ENCODE measurements around the gene MIA.
"Not testable (repeated sequence)": the region's sequence is repeated elsewhere in the genome, so short reads cannot be mapped to it uniquely, and the experiment has no call there.

Gene MIA

DNA sequence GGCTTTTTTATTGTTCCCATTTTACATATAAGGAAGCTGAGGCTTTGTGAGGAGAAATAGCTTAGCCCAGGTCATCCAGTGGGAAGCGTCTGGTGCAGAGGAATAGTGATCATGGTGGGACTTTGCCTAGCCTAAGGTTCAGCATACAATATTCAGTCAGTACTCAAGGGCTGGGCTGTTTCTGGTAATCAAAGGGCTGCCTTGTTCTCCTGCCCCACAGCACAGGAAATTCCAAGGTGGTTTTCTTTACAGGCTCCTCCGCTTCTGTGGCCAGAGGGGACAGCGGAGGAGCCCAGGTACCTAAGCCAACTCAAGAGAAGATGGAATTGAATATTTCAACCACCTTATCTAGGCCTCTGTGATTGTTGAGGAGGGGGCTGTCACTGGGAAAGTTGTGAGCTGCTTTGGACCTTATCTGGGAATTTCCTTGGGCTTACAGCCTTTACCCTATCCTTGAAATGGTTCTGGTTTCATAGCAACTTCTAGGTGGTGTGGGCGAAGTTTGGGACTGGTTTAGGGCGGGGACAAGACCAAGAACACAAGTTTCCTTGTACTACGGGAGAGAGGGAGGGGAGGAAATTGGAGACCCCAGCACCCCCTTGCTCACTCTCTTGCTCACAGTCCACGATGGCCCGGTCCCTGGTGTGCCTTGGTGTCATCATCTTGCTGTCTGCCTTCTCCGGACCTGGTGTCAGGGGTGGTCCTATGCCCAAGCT lies at the start of gene MIA:
Gene MIA (plus strand): TSS at position 606 of the 716 bp plus-strand sequence. CDS start 22 bp downstream, at position 628.
- no peak for DNase-seq (ENCODE audit: low spot score)

DNA sequence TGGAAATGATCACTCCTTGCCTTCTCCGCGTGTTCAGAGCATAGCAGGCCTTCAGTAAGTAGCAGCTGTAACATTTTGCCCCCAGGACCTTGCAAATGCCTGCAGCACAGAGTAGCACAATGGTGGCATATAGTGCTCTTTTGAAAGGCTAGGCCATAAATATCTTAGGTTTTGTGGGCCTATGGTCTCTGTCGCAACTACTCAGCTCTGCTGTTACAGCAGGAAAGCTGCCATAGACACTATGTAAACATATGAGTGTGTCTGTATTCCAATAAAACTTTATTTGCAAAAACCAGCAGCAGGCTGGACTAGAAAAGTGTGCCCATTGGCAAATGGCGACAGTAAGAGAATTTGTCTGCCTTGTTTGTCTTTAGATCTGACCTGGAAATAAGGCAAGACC lies 49.0 kb upstream of the MIA start:
- DNase-seq (ENCODE audit: low spot score), result no peak

DNA sequence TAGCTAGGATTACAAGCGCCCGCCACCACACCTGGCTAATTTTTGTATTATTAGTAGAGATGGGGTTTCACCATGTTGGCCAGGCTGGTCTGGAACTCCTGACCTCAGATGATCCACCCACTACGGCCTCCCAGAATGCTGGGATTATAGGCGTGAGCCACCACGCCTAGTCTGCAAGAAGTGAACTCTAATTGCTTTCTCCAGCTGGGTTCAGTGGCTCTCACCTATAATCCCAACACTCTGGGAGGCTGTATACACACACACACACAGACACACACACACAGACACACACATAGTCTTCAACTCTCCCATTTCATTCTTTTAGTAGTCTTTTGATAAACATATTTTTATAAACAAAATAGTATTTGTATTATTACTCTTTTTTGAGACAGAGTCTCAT lies 45.3 kb upstream of the MIA start:
- DNase-seq (ENCODE audit: low spot score), result not testable (repeated sequence)

DNA sequence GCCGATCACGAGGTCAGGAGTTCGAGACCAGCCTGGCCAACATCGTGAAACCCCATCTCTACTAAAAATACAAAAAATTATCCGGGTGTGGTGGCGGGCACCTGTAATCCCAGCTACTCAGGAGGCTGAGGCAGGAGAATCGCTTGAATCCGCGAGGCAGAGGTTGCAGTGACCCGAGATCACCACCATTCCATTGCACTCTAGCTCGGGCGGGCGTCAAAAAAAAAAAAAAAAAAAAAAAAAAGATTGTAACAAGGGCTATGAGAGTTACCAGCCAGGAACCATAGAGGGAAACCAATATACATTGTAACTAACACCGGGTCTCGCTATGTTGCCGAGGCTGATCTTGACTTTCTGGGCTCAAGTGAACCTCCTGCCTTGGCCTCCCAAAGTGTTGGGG lies 43.0 kb upstream of the MIA start:
- not testable (repeated sequence) for DNase-seq (ENCODE audit: low spot score)

DNA sequence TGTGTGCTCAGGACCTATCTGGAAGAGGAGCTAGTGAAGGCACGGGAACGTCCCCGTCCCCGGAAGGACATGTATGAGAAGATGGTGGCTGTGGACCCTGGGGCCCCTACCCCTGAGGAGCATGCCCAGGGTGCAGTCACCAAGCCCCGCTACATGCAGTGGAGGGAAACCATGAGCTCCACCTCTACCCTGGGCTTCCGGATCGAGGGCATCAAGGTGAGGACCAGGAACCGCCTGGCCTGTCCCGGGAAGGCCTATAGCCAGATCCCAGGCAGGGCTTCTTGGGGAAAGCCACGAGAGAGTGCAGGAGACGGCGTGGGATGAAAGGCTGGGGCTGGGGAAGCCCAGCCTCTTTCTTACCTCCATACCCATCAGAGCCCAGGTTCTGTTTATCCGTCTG lies 42.2 kb upstream of the MIA start:
- no peak for DNase-seq (ENCODE audit: low spot score)

DNA sequence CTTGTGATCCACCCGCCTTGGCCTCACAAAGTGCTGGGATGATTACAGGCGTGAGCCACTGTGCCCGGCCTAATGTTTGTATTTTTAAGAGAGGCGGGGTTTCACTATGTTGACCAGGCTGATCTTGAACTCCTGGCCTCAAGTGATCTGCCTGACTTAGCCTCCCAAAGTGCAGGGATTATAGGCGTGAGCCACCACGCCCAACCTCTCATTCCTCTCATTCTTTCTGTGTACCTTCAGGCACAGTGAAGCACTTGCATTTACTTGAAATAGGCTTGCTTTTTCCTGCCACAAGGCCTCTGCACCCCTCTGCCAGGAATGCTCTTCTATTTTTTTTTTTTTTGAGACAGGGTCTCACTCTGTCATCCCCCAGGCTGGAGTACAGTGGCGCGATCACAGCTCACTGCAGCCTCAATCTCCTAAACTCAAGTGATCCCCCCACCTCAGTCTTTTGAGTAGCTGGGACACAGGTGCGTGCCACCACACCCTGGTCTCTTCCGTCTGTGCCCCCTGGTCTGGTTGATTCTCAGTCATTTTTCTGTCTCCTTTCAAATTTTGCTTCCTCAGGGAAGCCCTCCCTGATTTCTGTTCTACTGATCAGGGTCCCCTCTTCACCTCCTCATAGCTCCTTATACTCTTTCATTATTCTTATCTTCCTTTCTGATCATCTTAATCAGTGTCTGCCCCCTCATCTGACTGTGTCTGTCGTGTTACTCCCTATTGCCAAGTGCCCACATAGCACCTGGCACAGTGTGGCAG lies 40.1 kb upstream of the MIA start:
- no peak for DNase-seq (ENCODE audit: low spot score)

DNA sequence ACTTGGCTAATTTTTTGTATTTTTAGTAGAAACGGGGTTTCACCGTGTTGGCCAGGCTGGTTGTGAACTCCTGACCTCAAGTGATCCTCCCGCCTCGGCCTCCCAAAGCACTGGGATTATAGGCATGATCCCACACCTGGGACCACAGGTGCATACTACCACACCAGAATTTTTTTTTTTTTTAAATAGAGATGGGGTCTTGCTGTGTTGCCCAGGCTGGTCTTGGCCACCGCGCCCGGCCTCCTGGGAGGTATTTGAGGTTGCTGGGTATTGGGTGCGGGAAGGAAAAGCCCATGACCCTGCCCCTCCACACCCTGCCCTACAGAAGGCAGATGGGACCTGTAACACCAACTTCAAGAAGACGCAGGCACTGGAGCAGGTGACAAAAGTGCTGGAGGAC lies 38.7 kb upstream of the MIA start:
- no peak for DNase-seq (ENCODE audit: low spot score)

DNA sequence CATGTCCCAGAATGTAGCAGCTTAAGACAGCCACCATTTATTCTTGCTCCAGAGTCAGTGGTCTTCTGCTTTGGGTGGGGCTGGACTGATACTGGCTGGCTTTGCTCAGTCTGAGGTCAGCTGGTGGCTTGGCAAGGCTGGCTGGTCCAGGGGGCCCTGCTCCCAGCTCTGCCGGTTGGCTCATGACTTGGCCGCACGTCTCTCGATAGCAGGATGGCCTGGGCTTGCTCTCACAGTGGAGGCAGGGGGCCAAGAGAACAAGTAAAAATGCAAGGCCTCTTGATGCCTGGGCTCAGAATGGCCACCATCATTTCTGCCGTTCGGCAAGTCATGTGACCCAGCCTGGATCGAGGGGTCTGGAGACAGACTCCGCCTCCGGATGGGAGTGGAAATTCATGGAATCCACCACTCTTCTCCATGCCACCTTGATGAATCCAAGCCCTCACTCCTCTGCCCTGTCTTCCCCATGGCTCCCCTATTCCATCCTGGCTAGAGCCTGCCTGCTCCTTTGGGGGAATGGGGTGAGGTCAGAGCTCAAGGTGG lies 38.1 kb upstream of the MIA start:
- no peak for DNase-seq (ENCODE audit: low spot score)

DNA sequence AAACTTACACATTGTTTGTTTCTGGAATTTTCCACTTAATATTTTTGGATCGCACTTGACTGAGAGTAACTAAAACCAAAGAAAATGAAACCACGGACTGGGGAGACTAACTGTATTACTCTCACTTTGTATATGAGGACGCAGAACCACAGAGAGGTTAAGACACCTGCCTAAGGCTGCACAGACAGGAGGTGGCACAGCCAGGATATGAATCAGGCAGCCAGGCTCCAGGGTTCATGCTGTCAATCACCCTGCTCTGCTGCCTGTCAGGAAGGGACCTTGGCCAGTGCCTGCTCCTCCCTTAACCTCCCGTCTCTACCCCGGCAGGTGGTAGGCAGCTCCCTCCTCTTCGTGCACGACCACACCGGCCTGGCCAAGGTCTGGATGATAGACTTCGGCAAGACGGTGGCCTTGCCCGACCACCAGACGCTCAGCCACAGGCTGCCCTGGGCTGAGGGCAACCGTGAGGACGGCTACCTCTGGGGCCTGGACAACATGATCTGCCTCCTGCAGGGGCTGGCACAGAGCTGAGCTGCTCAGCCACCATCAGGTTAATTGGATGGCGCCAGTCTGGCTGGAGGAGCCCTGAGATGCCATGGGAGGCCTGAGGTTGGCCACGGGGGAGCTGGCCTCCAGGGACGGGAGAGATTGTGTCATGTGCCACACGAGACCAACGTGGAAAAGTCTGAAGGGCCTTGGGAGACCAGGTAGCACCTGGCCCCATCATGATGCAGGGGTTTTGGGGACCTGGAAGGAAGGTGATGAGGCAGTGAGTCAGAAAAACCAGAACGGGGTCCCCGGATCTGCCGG lies 36.1 kb upstream of the MIA start:
- no peak for DNase-seq (ENCODE audit: low spot score)

DNA sequence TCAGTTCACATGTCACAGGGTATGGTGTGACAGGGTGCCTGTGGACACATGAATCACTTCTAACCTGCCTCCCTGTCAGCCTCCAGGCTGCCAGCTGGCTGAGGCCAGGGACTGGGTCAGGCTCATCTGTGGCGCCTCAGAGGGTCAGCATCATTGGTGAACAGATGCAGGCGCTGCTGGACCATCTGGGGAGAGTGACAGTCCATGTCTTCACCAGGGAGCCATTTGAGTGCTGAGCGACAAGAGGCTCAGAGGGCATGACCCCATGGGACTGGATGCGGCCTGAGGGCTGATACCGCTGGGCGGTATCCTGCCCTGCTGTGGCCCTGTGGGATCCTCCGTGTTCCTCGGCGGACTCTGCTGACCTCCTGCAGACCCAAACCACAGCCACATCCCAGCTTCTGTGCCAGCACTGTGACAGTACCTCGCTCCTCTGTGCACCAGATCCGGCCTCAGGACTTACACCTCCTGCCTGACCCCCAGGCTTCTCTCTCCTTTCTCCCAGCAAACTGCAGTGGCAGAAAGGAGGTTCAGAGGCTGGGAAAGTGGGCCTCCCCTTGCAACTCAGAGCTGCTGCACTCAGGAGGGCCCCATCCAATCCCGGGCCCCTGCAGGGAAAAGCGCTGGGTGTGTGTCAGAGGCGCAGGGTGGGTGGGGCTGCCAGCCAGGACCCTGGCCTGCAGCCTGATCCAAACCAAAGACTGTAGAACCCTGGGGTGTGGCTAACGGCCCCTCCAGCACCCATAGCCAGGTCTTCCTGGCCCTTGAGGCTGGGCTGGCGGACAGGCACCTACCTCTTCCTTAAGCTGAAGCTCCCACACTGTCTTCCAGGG lies 35.2 kb upstream of the MIA start:
- DNase-seq (ENCODE audit: low spot score), result no peak

DNA sequence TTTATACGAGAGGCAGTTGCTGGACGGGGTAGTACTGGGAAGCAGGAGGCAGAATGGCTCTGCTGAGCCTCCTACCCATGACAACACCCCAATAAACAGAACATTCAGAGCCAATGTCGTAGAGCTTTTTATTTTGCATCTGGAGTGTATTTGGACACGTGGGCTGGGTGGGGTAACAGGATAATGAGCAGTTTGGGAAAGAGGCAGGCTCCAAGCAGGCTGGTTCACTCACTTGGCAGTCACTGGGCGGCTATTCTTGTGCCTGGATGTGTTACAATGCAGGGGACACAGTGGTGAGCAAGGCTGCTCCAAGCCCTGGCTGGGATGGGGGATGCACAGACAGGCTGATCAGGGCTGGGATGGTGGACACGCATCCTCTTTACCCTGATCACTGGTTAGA lies 34.6 kb upstream of the MIA start:
- DNase-seq (ENCODE audit: low spot score), result no peak

DNA sequence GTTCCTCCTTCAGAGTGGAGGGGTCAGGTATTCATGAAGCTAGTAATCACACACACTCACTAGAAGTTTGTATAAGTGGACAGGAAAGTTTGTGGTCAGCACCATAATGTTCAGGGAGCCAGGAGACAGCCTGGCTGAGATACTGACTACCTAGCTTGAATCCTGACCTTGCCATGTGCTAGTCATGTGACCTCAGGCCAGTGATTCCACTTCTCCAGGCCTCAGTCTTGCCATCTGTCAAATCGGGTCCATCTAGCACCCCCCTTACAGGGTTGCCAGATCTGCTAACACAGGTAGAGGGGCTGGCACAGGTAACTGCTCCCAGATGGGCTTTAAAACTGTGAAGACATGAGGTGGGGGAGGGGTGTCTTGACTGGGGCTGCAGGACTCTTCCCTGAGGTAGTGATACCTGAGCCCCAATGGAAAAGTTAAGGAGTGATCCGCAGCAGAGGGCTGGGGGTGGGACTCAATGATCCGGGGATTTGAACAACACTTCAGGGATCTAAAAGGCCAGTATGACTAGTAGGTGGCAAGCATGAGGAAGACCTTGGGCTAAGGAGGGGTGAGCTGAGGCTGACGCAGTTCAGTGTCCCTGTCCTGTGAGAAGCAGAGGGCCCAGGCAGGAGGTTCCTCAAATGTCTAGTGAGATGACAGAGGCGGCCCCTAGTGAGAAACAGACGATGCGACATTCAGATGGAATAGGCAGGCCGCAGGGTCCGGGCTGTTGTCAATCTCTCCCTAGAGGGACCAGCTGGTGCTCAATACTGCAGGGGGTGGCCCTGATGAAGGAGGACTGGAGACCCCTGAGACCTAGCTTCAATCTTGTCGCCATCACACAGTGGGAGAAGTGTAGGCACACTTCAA lies 33.6 kb upstream of the MIA start:
- no peak for DNase-seq (ENCODE audit: low spot score)

DNA sequence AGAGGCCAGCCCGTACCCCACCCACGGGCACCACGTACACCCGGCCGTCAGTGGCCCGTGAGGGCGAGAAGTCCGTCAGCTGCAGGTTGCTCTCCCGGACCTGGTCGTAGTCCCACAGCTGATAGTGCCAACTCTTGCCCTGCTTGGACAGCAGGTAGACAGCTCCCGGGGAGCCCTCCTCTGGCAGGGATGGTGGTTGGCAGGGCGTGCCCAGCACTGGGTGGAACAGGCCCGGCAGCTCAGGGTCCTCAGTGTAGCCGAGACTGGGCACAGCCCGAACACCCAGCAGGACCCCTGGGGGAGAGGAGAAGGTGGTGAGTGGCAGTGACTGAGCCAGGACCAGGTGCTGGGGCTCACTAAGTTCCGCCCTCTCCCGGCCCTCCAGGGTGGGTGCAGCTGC lies 32.8 kb upstream of the MIA start:
- no peak for DNase-seq (ENCODE audit: low spot score)

DNA sequence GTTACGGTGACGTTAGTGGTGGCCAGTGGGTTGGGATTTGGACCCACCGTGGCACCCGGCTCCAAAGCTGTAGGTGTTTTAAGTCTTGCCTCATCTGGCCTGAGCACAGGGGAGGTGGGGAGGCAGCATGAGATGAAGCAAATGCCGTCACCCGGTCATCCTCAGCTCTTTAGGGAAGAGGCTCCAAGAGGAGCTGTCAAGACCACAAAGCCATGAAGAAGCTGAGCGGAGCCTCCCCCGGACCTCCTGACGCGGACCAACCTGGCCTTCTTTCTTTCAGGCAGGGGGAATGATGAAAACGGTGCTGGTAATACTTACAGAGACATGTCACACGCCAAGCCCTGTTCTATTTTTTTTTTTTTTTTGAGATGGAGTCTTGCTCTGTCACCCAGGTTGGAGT lies 32.4 kb upstream of the MIA start:
- DNase-seq (ENCODE audit: low spot score), result no peak

DNA sequence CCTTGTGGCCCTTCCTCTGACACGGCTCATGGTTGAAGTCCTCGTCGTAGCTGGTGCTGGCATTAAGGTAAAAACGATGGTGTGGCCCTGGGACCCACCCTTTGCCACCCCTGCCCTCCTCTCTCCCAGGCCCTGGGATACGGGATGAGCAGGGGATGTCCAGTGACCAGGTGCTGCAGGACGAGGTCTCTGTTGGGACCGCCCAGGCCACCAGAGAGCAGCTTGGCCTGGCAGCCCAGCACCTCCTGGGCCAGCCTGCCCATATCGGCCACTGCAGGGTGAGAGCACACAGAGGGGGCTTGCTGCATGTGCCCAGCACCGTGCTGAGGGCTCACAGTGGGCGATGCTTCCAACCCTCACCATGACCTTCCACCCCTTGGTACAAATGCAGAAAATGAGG lies 31.4 kb upstream of the MIA start:
- DNase-seq (ENCODE audit: low spot score), result no peak

DNA sequence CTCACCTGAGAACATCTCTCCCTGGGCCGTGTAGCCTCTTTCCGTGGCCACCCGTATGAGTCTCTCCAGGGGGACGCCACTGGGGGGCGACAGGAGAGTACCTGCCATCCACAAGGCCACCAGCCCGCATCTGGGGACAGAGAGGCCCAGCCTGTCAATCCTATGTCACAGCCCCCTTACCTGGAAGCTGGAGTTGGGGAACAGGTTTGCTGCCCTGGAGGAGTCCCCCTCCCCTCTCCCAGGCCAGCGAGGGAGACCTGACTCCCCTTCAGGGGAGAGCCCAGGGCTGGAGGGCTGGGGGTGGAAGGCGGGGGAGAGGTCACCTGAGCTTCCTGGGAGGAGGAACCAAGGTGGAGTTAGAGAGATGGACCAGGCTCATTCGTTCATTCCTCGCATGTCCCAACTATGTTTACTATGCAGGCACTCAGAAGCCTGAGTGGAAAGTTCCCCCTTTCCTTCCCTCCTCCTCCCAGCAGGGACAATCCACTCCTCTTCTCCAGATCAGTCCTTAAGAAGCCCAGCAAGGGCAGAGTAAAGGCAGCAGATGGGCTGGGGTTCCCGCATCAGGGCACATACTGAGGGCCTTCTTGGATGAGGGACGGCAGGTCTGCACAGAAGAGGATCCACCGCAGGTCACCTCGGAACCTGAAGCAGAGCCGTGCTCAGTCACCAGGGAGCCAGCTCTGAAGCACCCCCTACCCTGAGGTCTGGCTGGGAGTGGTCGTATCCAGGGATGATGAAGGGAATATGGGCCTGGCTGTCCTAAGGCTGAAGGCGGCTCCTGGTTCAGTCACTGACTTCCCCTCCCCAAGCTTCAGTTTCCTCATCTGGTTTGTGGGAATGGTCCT lies 30.5 kb upstream of the MIA start:
- DNase-seq (ENCODE audit: low spot score), result peak; percentile 35

DNA sequence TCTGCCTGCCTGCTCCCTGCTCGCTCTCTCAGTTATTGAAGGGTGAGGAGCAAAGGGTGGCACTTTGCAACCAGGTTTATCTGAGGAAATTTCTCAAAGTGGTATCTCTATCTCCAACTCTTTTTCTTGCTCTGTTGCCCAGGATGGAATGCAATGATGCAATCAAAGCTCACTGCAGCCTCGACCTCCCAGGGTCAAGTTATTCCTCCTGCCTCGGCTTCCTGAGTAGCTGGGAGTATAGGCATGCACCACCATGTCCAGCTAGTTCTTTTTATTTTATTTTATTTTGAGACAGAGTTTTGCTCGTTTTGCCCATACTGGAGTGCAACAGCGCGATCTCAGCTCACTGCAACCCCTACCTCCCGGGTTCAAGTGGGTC lies 29.9 kb upstream of the MIA start:
- no peak for DNase-seq (ENCODE audit: low spot score)

DNA sequence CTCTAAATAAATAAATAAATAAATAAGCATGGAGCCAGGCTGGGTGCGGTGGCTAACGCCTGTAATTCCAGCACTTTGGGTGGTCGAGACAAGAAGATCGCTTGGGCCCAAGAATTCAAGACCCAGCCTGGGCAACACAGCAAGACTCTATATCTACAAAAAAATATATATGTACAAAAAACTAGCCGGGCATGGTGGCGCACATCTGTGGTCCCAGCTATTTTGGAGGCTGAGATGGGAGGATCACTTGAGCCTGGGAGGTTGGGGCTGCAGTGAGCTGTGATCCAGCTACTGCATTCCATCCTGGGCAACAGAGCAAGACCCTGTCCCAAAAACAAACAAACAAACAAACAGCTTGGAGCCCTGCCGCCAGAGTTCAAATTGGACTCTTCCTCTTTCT lies 27.8 kb upstream of the MIA start:
- no peak for DNase-seq (ENCODE audit: low spot score)

DNA sequence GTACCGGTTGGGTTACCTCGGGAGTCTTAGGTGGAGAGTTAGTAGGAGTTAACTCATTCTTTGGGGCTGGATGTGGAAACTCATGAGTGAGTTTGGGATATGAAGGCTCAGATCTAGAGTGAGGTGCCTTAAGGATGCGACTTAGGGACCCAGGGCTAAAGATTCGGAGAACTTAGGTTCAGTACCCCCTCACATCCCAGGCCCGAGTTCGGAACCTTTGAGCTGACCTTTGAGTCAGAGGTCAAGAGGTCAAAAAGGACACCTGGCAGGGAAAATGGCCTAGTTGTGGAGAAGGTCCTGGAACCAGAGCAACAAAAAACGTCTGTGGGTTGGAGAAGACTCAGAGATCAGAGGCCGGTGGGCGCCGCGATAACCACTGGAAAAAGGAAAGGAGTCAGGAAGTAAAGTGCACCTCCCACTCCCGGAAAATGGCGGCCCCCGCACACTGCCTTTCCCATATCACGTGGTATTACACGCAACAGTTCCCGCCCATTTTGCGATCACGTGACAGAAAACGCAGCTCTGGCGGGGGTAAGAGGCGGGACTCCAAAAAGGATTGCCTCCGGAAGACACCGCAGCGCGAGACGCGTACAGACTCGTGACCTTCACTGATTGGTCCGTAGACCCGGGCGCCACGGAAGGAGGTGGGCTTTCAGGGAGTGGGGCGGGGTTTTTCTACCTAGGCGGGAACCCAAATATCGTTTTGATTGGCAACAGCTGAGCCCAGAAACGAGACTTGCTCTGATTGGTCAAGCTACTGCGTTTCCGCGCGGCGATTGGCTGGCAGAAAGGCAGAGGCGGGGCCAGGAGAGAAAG lies 25.1 kb upstream of the MIA start, which contains the start of gene ACTMAP:
Gene ACTMAP (minus strand): TSS at position 420 of the 816 bp plus-strand sequence. CDS start 674 bp downstream, outside the sequence.
- DNase-seq (ENCODE audit: low spot score), result peak; percentile 100
